ENCODE data around the gene SENP3.
A peak's percentile ranks its signal among the peaks of the same experiment; 100 is the strongest.

SENP3 gene

DNA sequence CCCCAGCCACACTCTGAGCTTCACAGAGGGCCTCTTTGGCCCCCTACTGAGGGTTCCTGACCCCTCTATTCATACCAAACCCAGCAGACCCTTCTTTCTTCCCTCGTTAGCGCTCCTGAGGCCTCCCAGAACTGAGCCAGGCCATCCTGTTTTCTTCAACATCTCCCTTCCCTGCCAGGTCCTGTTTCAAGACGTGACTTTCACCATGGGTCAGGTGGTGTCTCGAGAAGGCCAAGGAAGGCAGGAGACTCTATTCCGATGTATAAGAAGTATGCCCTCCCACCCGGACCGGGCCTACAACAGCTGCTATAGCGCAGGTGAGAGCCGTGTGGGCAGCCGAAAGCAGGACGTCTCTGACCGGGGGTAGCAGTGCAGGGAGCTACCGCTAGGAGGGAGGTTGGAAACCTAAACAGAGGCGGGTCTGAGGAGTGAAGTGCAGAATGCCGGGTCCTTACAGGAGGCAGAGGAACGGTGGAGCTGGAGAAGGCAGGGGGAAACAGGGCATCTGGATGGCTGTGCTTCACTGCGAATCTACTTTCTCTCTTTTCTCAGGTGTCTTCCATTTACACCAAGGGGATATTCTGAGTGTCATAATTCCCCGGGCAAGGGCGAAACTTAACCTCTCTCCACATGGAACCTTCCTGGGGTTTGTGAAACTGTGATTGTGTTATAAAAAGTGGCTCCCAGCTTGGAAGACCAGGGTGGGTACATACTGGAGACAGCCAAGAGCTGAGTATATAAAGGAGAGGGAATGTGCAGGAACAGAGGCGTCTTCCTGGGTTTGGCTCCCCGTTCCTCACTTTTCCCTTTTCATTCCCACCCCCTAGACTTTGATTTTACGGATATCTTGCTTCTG is 1.3 kb upstream of the SENP3 start:
- DNase-seq (ENCODE audit: low read depth) = no peak
- TF ChIP-seq, protein P1, sequence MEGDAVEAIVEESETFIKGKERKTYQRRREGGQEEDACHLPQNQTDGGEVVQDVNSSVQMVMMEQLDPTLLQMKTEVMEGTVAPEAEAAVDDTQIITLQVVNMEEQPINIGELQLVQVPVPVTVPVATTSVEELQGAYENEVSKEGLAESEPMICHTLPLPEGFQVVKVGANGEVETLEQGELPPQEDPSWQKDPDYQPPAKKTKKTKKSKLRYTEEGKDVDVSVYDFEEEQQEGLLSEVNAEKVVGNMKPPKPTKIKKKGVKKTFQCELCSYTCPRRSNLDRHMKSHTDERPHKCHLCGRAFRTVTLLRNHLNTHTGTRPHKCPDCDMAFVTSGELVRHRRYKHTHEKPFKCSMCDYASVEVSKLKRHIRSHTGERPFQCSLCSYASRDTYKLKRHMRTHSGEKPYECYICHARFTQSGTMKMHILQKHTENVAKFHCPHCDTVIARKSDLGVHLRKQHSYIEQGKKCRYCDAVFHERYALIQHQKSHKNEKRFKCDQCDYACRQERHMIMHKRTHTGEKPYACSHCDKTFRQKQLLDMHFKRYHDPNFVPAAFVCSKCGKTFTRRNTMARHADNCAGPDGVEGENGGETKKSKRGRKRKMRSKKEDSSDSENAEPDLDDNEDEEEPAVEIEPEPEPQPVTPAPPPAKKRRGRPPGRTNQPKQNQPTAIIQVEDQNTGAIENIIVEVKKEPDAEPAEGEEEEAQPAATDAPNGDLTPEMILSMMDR (conservative IDR thresholded peaks at IDR 0.05; ENCODE audit: low read depth, low read length) = peak; percentile 85
- peak overlapping the region; percentile 33 for H3K4me3 ChIP-seq (ENCODE audit: low read length)

DNA sequence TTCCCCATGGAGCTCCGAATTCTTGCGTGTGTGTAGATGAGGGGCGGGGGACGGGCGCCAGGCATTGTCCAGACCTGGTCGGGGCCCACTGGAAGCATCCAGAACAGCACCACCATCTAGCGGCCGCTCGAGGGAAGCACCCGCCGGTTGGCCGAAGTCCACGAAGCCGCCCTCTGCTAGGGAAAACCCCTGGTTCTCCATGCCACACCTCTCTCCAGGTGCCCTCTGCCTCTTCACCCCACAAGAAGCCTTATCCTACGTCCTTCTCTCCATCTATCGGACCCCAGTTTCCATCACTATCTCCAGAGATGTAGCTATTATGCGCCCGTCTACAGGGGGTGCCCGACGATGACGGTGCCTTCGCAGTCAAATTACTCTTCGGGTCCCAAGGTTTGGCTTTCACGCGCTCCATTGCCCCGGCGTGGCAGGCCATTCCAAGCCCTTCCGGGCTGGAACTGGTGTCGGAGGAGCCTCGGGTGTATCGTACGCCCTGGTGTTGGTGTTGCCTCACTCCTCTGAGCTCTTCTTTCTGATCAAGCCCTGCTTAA is 617 bp upstream of the SENP3 start:
- H3K4me3 ChIP-seq (ENCODE audit: low read length) = peak overlapping the region; percentile 71
- TF ChIP-seq, protein P1 (conservative IDR thresholded peaks at IDR 0.05; ENCODE audit: low read depth, low read length) = peak; percentile 76
- DNase-seq (ENCODE audit: low read depth) = peak; percentile 54

DNA sequence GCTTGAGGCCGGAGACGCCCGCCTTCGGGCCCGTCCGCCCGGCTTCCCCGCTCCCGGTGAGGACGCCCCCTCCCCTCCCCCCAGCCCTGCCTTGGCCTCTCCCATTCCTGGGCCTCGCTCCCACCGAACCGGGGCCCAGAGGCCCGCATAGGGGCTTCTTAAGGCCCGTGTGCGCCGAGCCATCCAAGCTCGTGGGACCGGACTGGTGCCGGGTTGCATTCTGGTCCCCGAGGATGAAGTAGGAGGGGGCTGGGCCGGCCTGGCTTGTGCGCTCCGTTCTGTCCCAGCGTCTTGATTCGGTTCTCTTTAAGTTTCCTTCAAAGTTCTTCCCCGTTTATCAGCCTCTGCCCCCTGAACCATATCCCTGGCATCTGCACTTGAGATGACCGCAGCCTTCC is 488 bp downstream of the SENP3 start:
- peak overlapping the region; percentile 81 for H3K4me3 ChIP-seq (ENCODE audit: low read length)
- TF ChIP-seq, protein P1 (conservative IDR thresholded peaks at IDR 0.05; ENCODE audit: low read depth, low read length) = no peak
- no peak for DNase-seq (ENCODE audit: low read depth)

DNA sequence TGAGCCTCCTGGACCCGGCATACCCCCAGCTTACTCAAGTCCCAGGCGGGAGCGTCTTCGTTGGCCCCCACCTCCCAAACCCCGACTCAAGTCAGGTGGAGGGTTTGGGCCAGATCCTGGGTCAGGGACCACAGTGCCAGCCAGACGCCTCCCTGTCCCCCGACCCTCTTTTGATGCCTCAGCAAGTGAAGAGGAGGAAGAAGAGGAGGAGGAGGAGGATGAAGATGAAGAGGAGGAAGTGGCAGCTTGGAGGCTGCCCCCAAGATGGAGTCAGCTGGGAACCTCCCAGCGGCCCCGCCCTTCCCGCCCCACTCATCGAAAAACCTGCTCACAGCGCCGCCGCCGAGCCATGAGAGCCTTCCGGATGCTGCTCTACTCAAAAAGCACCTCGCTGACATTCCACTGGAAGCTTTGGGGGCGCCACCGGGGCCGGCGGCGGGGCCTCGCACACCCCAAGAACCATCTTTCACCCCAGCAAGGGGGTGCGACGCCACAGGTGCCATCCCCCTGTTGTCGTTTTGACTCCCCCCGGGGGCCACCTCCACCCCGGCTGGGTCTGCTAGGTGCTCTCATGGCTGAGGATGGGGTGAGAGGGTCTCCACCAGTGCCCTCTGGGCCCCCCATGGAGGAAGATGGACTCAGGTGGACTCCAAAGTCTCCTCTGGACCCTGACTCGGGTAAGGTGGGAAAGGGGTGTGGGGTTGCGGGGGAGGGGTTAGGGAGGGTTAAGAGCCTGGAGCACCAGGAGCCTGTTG is 1.6 kb downstream of the SENP3 start:
- no peak for DNase-seq (ENCODE audit: low read depth)
- H3K4me3 ChIP-seq (ENCODE audit: low read length) = no peak overlapping the region
- TF ChIP-seq, protein P1 (conservative IDR thresholded peaks at IDR 0.05; ENCODE audit: low read depth, low read length) = no peak

DNA sequence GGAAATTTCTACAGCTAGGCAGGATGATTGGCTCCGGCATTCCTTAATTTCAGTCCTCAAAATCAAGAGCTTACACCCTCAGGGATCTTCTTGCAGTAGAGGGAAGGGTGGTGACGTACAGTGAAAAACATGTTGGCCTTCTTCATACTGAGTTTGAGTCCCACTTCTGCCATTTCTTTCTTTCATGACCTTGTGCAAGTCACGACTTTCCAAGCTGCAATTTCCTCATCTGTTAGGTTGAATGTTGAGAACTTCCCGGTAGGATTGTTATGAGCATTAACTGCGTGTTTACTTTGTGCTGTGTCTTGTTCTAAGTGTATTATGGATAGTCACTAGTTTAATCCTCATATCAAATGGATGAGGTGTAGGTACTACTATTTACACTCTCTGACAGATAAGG is 7.9 kb downstream of the SENP3 start:
- no peak overlapping the region for H3K4me3 ChIP-seq (ENCODE audit: low read length)
- DNase-seq (ENCODE audit: low read depth) = no peak
- TF ChIP-seq, protein P1 (conservative IDR thresholded peaks at IDR 0.05; ENCODE audit: low read depth, low read length) = no peak

DNA sequence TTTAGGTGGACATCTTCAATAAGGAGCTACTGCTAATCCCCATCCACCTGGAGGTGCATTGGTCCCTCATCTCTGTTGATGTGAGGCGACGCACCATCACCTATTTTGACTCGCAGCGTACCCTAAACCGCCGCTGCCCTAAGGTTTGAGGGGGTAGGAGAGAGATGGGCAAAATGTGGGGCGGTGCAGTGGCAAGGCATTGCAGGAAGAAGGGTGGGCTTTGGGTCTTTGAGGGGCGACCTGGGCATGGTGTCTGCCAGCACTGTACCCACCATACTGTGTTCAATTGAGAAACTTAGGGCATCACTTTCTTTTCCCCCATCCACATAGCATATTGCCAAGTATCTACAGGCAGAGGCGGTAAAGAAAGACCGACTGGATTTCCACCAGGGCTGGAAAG is 8.6 kb downstream of the SENP3 start:
- DNase-seq (ENCODE audit: low read depth) = no peak
- no peak overlapping the region for H3K4me3 ChIP-seq (ENCODE audit: low read length)
- TF ChIP-seq, protein P1 (conservative IDR thresholded peaks at IDR 0.05; ENCODE audit: low read depth, low read length) = no peak

All from retinal pigment epithelial cell (primary cell).